HCT116 (cell line): ENCODE measurements around the gene TSC22D3. TPM values are rescaled to one million over a fixed set of nuclear protein-coding genes. Genes with fewer than 3 reads are reported as not detected.

Experiments
- ATAC-seq: fragments of 200-7000 bp; cut with Tn5 transposase; 2 replicates; pipeline ENCODE4 v1.9.1; 2020; ENCODE audit warnings: mild to moderate bottlenecking, moderate library complexity
- BruUV-seq: library from RNA; stranded (reverse); fragments of 400-500 nt; replicated peaks from 2 replicates; lab custom pipeline; 2021; lab: Mats Ljungman, UMichigan
- CTCF ChIA-PET: fragments of 300-600 bp; sonication (Branson Sonifier 250); formaldehyde crosslinking; loops from one replicate; lab custom pipeline; 2021; ENCODE audit warnings: antibody characterized with exemption; lab: Charles Lee
- POLR2A ChIA-PET: fragments of 300-600, 350-600 bp; sonication (Branson Sonifier 250); formaldehyde crosslinking; loops from one replicate; lab custom pipeline; 2021; ENCODE audit warnings: antibody characterized with exemption; lab: Charles Lee
- RAD21 ChIA-PET, 2 experiments: fragments of 300-600 bp; sonication (Branson Sonifier 250); formaldehyde crosslinking; loops; one replicate each; lab custom pipeline; 2023; ENCODE audit warnings: low total read pairs in 2 of 2; ENCODE audit not compliant: uncharacterized antibody in 2 of 2, unreplicated experiment in 2 of 2, low non-redundant PET in 1 of 2; lab: Charles Lee
- DNase-seq: peaks from one replicate; pipeline ENCODE4 v3.0.0-alpha.2; 2010; ENCODE audit warnings: low read depth, low spot score
- H2AFZ ChIP-seq: fragments of 200-600 bp; shearing (Covaris generic), sonication (generic); 2 replicates; pipeline ENCODE4 v1.6.1; 2017; ENCODE audit warnings: low read depth, mixed run types, mixed read lengths, antibody characterized with exemption, low read length; ENCODE audit not compliant: poor library complexity, severe bottlenecking
- H3K27ac ChIP-seq: 2 replicates; pipeline ENCODE4 v1.5.1; 2012; ENCODE audit warnings: low read depth, low read length
- H3K27me3 ChIP-seq: fragments of 200-600 bp; sonication (generic); 2 replicates; pipeline ENCODE4 v1.6.1; 2016; ENCODE audit warnings: mixed run types, low read length, mixed read lengths; ENCODE audit not compliant: insufficient read depth
- H3K36me3 ChIP-seq, 2 experiments: fragments of 200-500 bp in 1 of 2; fragments of 200-600 bp in 1 of 2; sonication (Bioruptor generic) in 1 of 2; sonication (generic) in 1 of 2; 2 replicates each; pipeline versions ENCODE4 v1.5.1 to v1.6.1; 2014 to 2016; ENCODE audit warnings: low read length in 2 of 2, inconsistent platforms in 1 of 2, mixed read lengths in 1 of 2, mixed run types in 1 of 2; ENCODE audit not compliant: insufficient read depth in 2 of 2, control insufficient read depth in 1 of 2
- H3K4me1 ChIP-seq, 2 experiments: fragments of 200-600 bp in 1 of 2; sonication (generic) in 1 of 2; 2 replicates each; pipeline versions ENCODE4 v1.5.1 to v1.6.1; 2012 to 2017; ENCODE audit warnings: low read length in 2 of 2, inconsistent platforms in 1 of 2, mild to moderate bottlenecking in 1 of 2, mixed read lengths in 1 of 2, mixed run types in 1 of 2, moderate library complexity in 1 of 2; ENCODE audit not compliant: insufficient read depth in 2 of 2, control insufficient read depth in 1 of 2
- H3K4me2 ChIP-seq: fragments of 200-600 bp; sonication (generic); 2 replicates; pipeline ENCODE4 v1.6.1; 2017; ENCODE audit warnings: mixed run types, low read length, mixed read lengths
- H3K4me3 ChIP-seq, 2 experiments: fragments of 200-600 bp in 1 of 2; sonication (generic) in 1 of 2; replicated peaks in 1 of 2; 2 replicates each; pipeline ENCODE4 v1.5.1; 2011 to 2016; ENCODE audit warnings: low read length in 2 of 2, control low read depth in 1 of 2, low read depth in 1 of 2, mild to moderate bottlenecking in 1 of 2, mixed read lengths in 1 of 2, mixed run types in 1 of 2
- H3K79me2 ChIP-seq: fragments of 200-600 bp; sonication (generic); 2 replicates; pipeline ENCODE4 v1.6.1; 2017; ENCODE audit warnings: mild to moderate bottlenecking, mixed run types, low read length, moderate library complexity, mixed read lengths; ENCODE audit not compliant: insufficient read depth
- H3K9ac ChIP-seq: fragments of 200-600 bp; sonication (generic); 2 replicates; pipeline ENCODE4 v1.6.1; 2016; ENCODE audit warnings: low read length, mixed read lengths
- H3K9me2 ChIP-seq: fragments of 200-600 bp; sonication (generic), shearing (Covaris generic); 2 replicates; pipeline ENCODE4 v1.6.1; 2017; ENCODE audit warnings: mixed run types, mild to moderate bottlenecking, moderate library complexity; ENCODE audit not compliant: insufficient read depth
- H3K9me3 ChIP-seq, 2 experiments: fragments of 200-500 bp in 1 of 2; fragments of 200-600 bp in 1 of 2; sonication (Bioruptor generic) in 1 of 2; sonication (generic) in 1 of 2; 2 replicates each; pipeline ENCODE4 v1.6.1; 2014 to 2017; ENCODE audit warnings: low read length in 2 of 2, mixed read lengths in 2 of 2, inconsistent platforms in 1 of 2, low read depth in 1 of 2, mild to moderate bottlenecking in 1 of 2, mixed run types in 1 of 2, moderate library complexity in 1 of 2; ENCODE audit not compliant: control insufficient read depth in 1 of 2, insufficient read depth in 1 of 2
- H4K20me1 ChIP-seq: fragments of 200-600 bp; sonication (generic), shearing (Covaris generic); 2 replicates; pipeline ENCODE4 v1.6.1; 2017; ENCODE audit warnings: mixed run types, mild to moderate bottlenecking, moderate library complexity; ENCODE audit not compliant: insufficient read depth
- ATF3 ChIP-seq: IDR thresholded peaks from 2 replicates; pipeline ENCODE4 v1.6.1; 2012
- CEBPB ChIP-seq: IDR thresholded peaks from 2 replicates; pipeline ENCODE4 v1.6.1; 2012; ENCODE audit warnings: low read depth
- CTCF ChIP-seq, 3 experiments: fragments of 200-600 bp in 1 of 3; sonication (generic) in 1 of 3; IDR thresholded peaks in 2 of 3; conservative IDR thresholded peaks in 1 of 3; 2 replicates each; pipeline ENCODE4 v1.5.1; 2012 to 2017; ENCODE audit warnings: low read depth in 2 of 3, low read length in 2 of 3, antibody characterized with exemption in 1 of 3, borderline replicate concordance in 1 of 3, control low read depth in 1 of 3, mild to moderate bottlenecking in 1 of 3, mixed read lengths in 1 of 3, mixed run types in 1 of 3, moderate library complexity in 1 of 3; ENCODE audit not compliant: insufficient read depth in 1 of 3
- ELF1 ChIP-seq: IDR thresholded peaks from 2 replicates; pipeline ENCODE4 v1.6.1; 2012; ENCODE audit warnings: low read depth, borderline replicate concordance
- EZH2 ChIP-seq: fragments of 200-600 bp; sonication (generic); IDR thresholded peaks from 2 replicates; pipeline ENCODE4 v1.6.1; 2017; ENCODE audit warnings: antibody characterized with exemption, mixed run types
- JUND ChIP-seq: IDR thresholded peaks from 2 replicates; pipeline ENCODE4 v1.6.1; 2012
- MAX ChIP-seq: IDR thresholded peaks from 2 replicates; pipeline ENCODE4 v1.6.1; 2012
- RAD21 ChIP-seq: IDR thresholded peaks from 2 replicates; pipeline ENCODE4 v1.6.1; 2012; ENCODE audit warnings: low read depth, mild to moderate bottlenecking
- SIN3A ChIP-seq: IDR thresholded peaks from 2 replicates; pipeline ENCODE4 v1.6.1; 2012; ENCODE audit warnings: low read depth
- SRF ChIP-seq: IDR thresholded peaks from 2 replicates; pipeline ENCODE4 v1.6.1; 2012; ENCODE audit warnings: low read depth
- TCF7L2 ChIP-seq: IDR thresholded peaks from 2 replicates; pipeline ENCODE4 v1.7.0; 2011; ENCODE audit warnings: borderline replicate concordance, inconsistent platforms; ENCODE audit not compliant: insufficient read depth, insufficient read length; ENCODE audit errors: extremely low read depth
- YY1 ChIP-seq: IDR thresholded peaks from 2 replicates; pipeline ENCODE4 v1.6.1; 2011; ENCODE audit warnings: low read length, low read depth, moderate library complexity, mild to moderate bottlenecking; ENCODE audit not compliant: insufficient replicate concordance; ENCODE audit errors: extremely low read depth
- ZFX ChIP-seq: fragments of 450-650 bp; IDR thresholded peaks from 2 replicates; pipeline ENCODE4 v1.6.1; 2017
- ZNF274 ChIP-seq: fragments of 200-500 bp; sonication (Bioruptor generic); IDR thresholded peaks from 2 replicates; pipeline ENCODE4 v1.6.1; 2014; ENCODE audit warnings: mild to moderate bottlenecking, low read depth, low read length, inconsistent platforms
- intact Hi-C: fragments of 100-400 bp; cut with micrococcal nuclease; formaldehyde crosslinking; loops from 2 replicates; pipeline ENCODE4 v1.10.0; 2022
- total RNA-seq: library from RNA; stranded (reverse); gene quantifications from one replicate; pipeline ENCODE4 v1.2.1, GENCODE V29; 2021; ENCODE audit not compliant: unreplicated experiment

Gene TSC22D3
- total RNA-seq, 1 experiment from 2014 or later, result 24.6 TPM

GRCh38 chrX:107682256-107682655 is 93.3 kb downstream of the TSC22D3 start:
- BruUV-seq, result no TSS peak

More at GRCh38 chrX:107682256-107682655, 93.3 kb downstream of the TSC22D3 start:
- RAD21 ChIA-PET, result no interaction called here
- Histone ChIP-seq H3K9ac (no peak overlapping the region), H3K4me2 (no peak overlapping the region), H3K27me3 (no peaks in the 10 kb centered on the region), H3K9me2 (no peaks in the 10 kb centered on the region), H3K9me3 (no peaks in the 10 kb centered on the region), H3K27ac (no peak overlapping the region), H3K79me2 (no peaks in the 10 kb centered on the region), H3K4me1 (peaks cover 13 to 31% of the 10 kb centered on the region in 2 experiments), H4K20me1 (no peaks in the 10 kb centered on the region), H2AFZ (no peak overlapping the region), H3K4me3 (no peak overlapping the region), H3K36me3 (no peaks in the 10 kb centered on the region)
- TF ChIP-seq ZFX, result no peak
- TF ChIP-seq CTCF (IDR thresholded peaks at IDR 0.05 in 2 of 3, conservative IDR thresholded peaks at IDR 0.05 in 1 of 3; ENCODE audit: borderline replicate concordance in 1 of 3, insufficient read depth in 1 of 3, low read depth in 2 of 3, low read length in 2 of 3), result no peak
- TF ChIP-seq TCF7L2, result no peak
- no peak for TF ChIP-seq SRF
- no peak for TF ChIP-seq RAD21
- TF ChIP-seq SIN3A, result no peak
- TF ChIP-seq ATF3, result no peak
- no peak for TF ChIP-seq YY1
- no peak for TF ChIP-seq EZH2
- no peak for TF ChIP-seq JUND
- TF ChIP-seq ZNF274, result no peak
- no peak for TF ChIP-seq CEBPB
- TF ChIP-seq ELF1, result no peak
- no peak for TF ChIP-seq MAX
- intact Hi-C loops, result no loop called here
- DNase-seq (no peak), ATAC-seq (no peak)
- POLR2A ChIA-PET, result no interaction called here
- CTCF ChIA-PET, result no interaction called here
